GM21528 (cell line): ENCODE measurements around the gene CA9.

Source experiments
- ATAC-seq: cut with Tn5 transposase; IDR thresholded peaks from one replicate; pipeline ENCODE4 v1.9.1; 2021; ENCODE audit warnings: mild to moderate bottlenecking, moderate library complexity; ENCODE audit not compliant: unreplicated experiment, low FRiP score

Gene CA9

GRCh38 chr9:35689542-35690293, 16.0 kb downstream of the CA9 start, which contains the start of gene TPM2:
TPM2 (minus strand) TSS chr9:35689925; CDS start chr9:35689817, 108 bp downstream.
- no peak for ATAC-seq

- no peak for ATAC-seq
Observed at GRCh38 chr9:35690294-35690613, 16.5 kb downstream of the CA9 start.

GRCh38 chr9:35690614-35691333, 17.0 kb downstream of the CA9 start:
- ATAC-seq, result no peak

GRCh38 chr9:35691334-35691650, 17.6 kb downstream of the CA9 start:
- ATAC-seq, result no peak

GRCh38 chr9:35691757-35692301, 18.1 kb downstream of the CA9 start:
- ATAC-seq, result no peak

- ATAC-seq, result no peak
Observed at GRCh38 chr9:35695943-35696401, 22.2 kb downstream of the CA9 start.

- no peak for ATAC-seq
Observed at GRCh38 chr9:35696520-35697215, 22.9 kb downstream of the CA9 start.

- ATAC-seq, result no peak
Observed at GRCh38 chr9:35697486-35697885, 23.8 kb downstream of the CA9 start.

GRCh38 chr9:35698231-35698630, 24.5 kb downstream of the CA9 start:
- ATAC-seq, result no peak

- ATAC-seq, result no peak
Observed at GRCh38 chr9:35700031-35700430, 26.3 kb downstream of the CA9 start.

- ATAC-seq, result no peak
Observed at GRCh38 chr9:35700942-35701341, 27.2 kb downstream of the CA9 start.

- ATAC-seq, result no peak
Observed at GRCh38 chr9:35702696-35703095, 29.0 kb downstream of the CA9 start.

- no peak for ATAC-seq
Observed at GRCh38 chr9:35703906-35704672, 30.4 kb downstream of the CA9 start.

GRCh38 chr9:35705372-35705771, 31.6 kb downstream of the CA9 start:
- no peak for ATAC-seq

- ATAC-seq, result no peak
Observed at GRCh38 chr9:35705836-35706430, 32.2 kb downstream of the CA9 start.

GRCh38 chr9:35706951-35707350, 33.2 kb downstream of the CA9 start:
- no peak for ATAC-seq

- no peak for ATAC-seq
Observed at GRCh38 chr9:35708146-35708545, 34.4 kb downstream of the CA9 start.

GRCh38 chr9:35710818-35711500, 37.2 kb downstream of the CA9 start:
- ATAC-seq, result no peak
